ENCODE results near the gene NOVA2. TPM values are rescaled to one million over a fixed set of nuclear protein-coding genes. Genes with fewer than 3 reads are reported as not detected.

Gene NOVA2
- total and polyA plus RNA-seq, 2 experiments from 2014 or later = 0.08 TPM; not detected in 1

DNA sequence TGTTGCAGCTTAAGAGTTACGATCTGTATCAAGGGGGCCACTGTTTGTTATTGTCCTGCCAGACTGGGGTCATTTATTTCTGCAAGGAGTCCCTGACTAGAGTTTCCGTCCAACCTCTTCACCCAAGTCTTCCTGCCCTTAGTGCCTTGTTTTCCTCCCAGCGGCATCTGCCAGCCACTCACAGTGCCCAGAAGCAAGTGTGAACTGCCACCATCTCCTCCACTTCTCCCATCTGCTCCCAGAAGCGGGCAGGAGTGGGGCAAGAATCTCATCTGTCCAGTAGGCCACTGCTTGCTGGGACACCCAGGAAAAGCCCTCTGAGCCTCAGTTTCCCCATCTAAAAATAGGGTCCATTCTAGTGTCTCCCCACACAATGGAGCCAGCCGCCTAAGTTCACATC lies 4.0 kb downstream of the NOVA2 start:
- no peak overlapping the region for H3K4me3 ChIP-seq
- no peak overlapping the region for H3K4me2 ChIP-seq
- no peak for DNase-seq (ENCODE audit: low spot score)
- H3K4me1 ChIP-seq (ENCODE audit: insufficient read depth) = no peaks in the 10 kb centered on the region
- no peaks in the 10 kb centered on the region for H3K9me2 ChIP-seq (replicated peaks; ENCODE audit: insufficient read depth)
- H3K27me3 ChIP-seq = peaks cover 50% of the 10 kb centered on the region
- H3K9me3 ChIP-seq (ENCODE audit: low read depth) = no peaks in the 10 kb centered on the region
- H4K20me1 ChIP-seq (ENCODE audit: insufficient read depth, poor library complexity, severe bottlenecking) = no peaks in the 10 kb centered on the region
- no peaks in the 10 kb centered on the region for H3K36me3 ChIP-seq (replicated peaks; ENCODE audit: insufficient read depth, low read depth)
- no peaks in the 10 kb centered on the region for H3K79me2 ChIP-seq
- WGBS (ENCODE audit: low lambda C conversion rate, missing lambda C conversion rate) = 86% methylated on average over 5 of the region's 5 CpGs
- no peak overlapping the region for H3K27ac ChIP-seq
- TF ChIP-seq EZH2phosphoT487 (IDR thresholded peaks at IDR 0.05; ENCODE audit: low read depth, severe bottlenecking, unreplicated experiment) = no peak
- TF ChIP-seq, protein P1, sequence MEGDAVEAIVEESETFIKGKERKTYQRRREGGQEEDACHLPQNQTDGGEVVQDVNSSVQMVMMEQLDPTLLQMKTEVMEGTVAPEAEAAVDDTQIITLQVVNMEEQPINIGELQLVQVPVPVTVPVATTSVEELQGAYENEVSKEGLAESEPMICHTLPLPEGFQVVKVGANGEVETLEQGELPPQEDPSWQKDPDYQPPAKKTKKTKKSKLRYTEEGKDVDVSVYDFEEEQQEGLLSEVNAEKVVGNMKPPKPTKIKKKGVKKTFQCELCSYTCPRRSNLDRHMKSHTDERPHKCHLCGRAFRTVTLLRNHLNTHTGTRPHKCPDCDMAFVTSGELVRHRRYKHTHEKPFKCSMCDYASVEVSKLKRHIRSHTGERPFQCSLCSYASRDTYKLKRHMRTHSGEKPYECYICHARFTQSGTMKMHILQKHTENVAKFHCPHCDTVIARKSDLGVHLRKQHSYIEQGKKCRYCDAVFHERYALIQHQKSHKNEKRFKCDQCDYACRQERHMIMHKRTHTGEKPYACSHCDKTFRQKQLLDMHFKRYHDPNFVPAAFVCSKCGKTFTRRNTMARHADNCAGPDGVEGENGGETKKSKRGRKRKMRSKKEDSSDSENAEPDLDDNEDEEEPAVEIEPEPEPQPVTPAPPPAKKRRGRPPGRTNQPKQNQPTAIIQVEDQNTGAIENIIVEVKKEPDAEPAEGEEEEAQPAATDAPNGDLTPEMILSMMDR (IDR thresholded peaks at IDR 0.05; ENCODE audit: poor library complexity) = no peak
- no peak for TF ChIP-seq EZH2 (IDR thresholded peaks at IDR 0.05; ENCODE audit: borderline replicate concordance)
- no peak overlapping the region for H2AFZ ChIP-seq

GRCh38 chr19:45968626-45969025 lies 5.0 kb downstream of the NOVA2 start:
- no peaks in the 10 kb centered on the region for H3K9me3 ChIP-seq (ENCODE audit: low read depth)
- no peaks in the 10 kb centered on the region for H3K36me3 ChIP-seq (replicated peaks; ENCODE audit: insufficient read depth, low read depth)
- no peak overlapping the region for H3K27ac ChIP-seq
- no peak overlapping the region for H3K4me2 ChIP-seq
- H3K79me2 ChIP-seq = no peaks in the 10 kb centered on the region
- no peaks in the 10 kb centered on the region for H4K20me1 ChIP-seq (ENCODE audit: insufficient read depth, poor library complexity, severe bottlenecking)
- H3K9me2 ChIP-seq (replicated peaks; ENCODE audit: insufficient read depth) = no peaks in the 10 kb centered on the region
- H3K4me3 ChIP-seq = no peak overlapping the region
- 73% methylated on average over 9 of the region's 9 CpGs for WGBS (ENCODE audit: low lambda C conversion rate, missing lambda C conversion rate)
- no peak overlapping the region for H2AFZ ChIP-seq
- H3K4me1 ChIP-seq (ENCODE audit: insufficient read depth) = no peaks in the 10 kb centered on the region
- TF ChIP-seq EZH2phosphoT487 (IDR thresholded peaks at IDR 0.05; ENCODE audit: low read depth, severe bottlenecking, unreplicated experiment) (no peak), EZH2 (IDR thresholded peaks at IDR 0.05; ENCODE audit: borderline replicate concordance) (no peak)
- TF ChIP-seq, protein P1 (IDR thresholded peaks at IDR 0.05; ENCODE audit: poor library complexity) = no peak
- peaks cover 41% of the 10 kb centered on the region for H3K27me3 ChIP-seq
- DNase-seq (ENCODE audit: low spot score) = no peak

DNA sequence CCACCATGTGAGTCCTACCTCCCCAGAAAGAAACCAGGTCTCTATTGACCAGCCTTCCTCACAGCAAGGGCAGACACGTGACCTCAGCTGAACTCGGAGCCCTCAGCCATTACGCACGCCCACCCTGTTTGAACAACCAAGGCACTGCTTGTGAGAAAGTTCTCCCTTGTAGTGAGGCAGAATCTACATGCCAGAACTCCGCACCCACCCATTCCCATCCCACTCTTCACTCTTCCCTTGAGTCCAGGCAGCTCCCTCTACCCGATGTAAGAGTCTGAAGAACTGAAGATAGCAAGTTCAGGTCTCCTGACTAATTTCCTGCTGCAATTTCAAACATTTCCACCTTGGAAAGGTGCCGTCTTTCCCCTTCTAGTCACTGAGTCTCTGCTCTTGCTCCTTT lies 6.4 kb downstream of the NOVA2 start:
- H3K36me3 ChIP-seq (replicated peaks; ENCODE audit: insufficient read depth, low read depth) = no peaks in the 10 kb centered on the region
- no peaks in the 10 kb centered on the region for H3K9me3 ChIP-seq (ENCODE audit: low read depth)
- H4K20me1 ChIP-seq (ENCODE audit: insufficient read depth, poor library complexity, severe bottlenecking) = no peaks in the 10 kb centered on the region
- no peaks in the 10 kb centered on the region for H3K9me2 ChIP-seq (replicated peaks; ENCODE audit: insufficient read depth)
- H3K4me3 ChIP-seq = no peak overlapping the region
- 76% methylated on average over 7 of the region's 7 CpGs for WGBS (ENCODE audit: low lambda C conversion rate, missing lambda C conversion rate)
- H2AFZ ChIP-seq = no peak overlapping the region
- H3K79me2 ChIP-seq = no peaks in the 10 kb centered on the region
- TF ChIP-seq EZH2 (IDR thresholded peaks at IDR 0.05; ENCODE audit: borderline replicate concordance) (no peak), EZH2phosphoT487 (IDR thresholded peaks at IDR 0.05; ENCODE audit: low read depth, severe bottlenecking, unreplicated experiment) (no peak)
- TF ChIP-seq, protein P1 (IDR thresholded peaks at IDR 0.05; ENCODE audit: poor library complexity) = no peak
- no peak overlapping the region for H3K27ac ChIP-seq
- no peaks in the 10 kb centered on the region for H3K4me1 ChIP-seq (ENCODE audit: insufficient read depth)
- H3K27me3 ChIP-seq = peaks cover 32% of the 10 kb centered on the region
- H3K4me2 ChIP-seq = no peak overlapping the region
- DNase-seq (ENCODE audit: low spot score) = no peak

- H4K20me1 ChIP-seq (ENCODE audit: insufficient read depth, poor library complexity, severe bottlenecking) = no peaks in the 10 kb centered on the region
- H3K4me1 ChIP-seq (ENCODE audit: insufficient read depth) = no peaks in the 10 kb centered on the region
- no peak for DNase-seq (ENCODE audit: low spot score)
- no peaks in the 10 kb centered on the region for H3K36me3 ChIP-seq (replicated peaks; ENCODE audit: insufficient read depth, low read depth)
- H3K4me2 ChIP-seq = no peak overlapping the region
- no peak overlapping the region for H3K4me3 ChIP-seq
- H3K9me3 ChIP-seq (ENCODE audit: low read depth) = no peaks in the 10 kb centered on the region
- no peak overlapping the region for H2AFZ ChIP-seq
- 88% methylated on average over 15 of the region's 15 CpGs for WGBS (ENCODE audit: low lambda C conversion rate, missing lambda C conversion rate)
- peaks cover 36% of the 10 kb centered on the region for H3K27me3 ChIP-seq
- no peaks in the 10 kb centered on the region for H3K9me2 ChIP-seq (replicated peaks; ENCODE audit: insufficient read depth)
- no peaks in the 10 kb centered on the region for H3K79me2 ChIP-seq
- TF ChIP-seq EZH2phosphoT487 (IDR thresholded peaks at IDR 0.05; ENCODE audit: low read depth, severe bottlenecking, unreplicated experiment) (no peak), EZH2 (IDR thresholded peaks at IDR 0.05; ENCODE audit: borderline replicate concordance) (no peak)
- TF ChIP-seq, protein P1 (IDR thresholded peaks at IDR 0.05; ENCODE audit: poor library complexity) = no peak
- H3K27ac ChIP-seq = no peak overlapping the region
Observed at GRCh38 chr19:45962021-45962420, 11.6 kb downstream of the NOVA2 start.

Measured in hepatocyte (in vitro differentiated cells).